ENCODE results near the gene TSPEAR. TPM values are rescaled to one million over a fixed set of nuclear protein-coding genes. Genes with fewer than 3 reads are reported as not detected.

The TSPEAR gene
- total and polyA plus RNA-seq, 3 donors from 2014 or later = 0.53 to 0.62 (median 0.55) TPM

- no peak overlapping the region for H3K4me3 ChIP-seq
- TF ChIP-seq POLR2A (IDR thresholded peaks at IDR 0.05) (no peak), CTCF (IDR thresholded peaks at IDR 0.05) (no peak)
- H3K27me3 ChIP-seq = no peaks in the 10 kb centered on the region
- WGBS, 2 donors = 88 to 90% methylated on average over 11 of the region's 11 CpGs
- H3K27ac ChIP-seq = no peak overlapping the region
- H3K9me3 ChIP-seq = no peaks in the 10 kb centered on the region
- H3K36me3 ChIP-seq (ENCODE audit: low read depth, missing control alignments) = no peaks in the 10 kb centered on the region
- intact Hi-C loops (cut with DNase I; ENCODE audit: low total_unique reads) = loop anchor here (10.0 kb wide), 1 partner anchor 283 kb away; no protein-coding TSS in a partner anchor
- DNase-seq = no peak
- H3K4me1 ChIP-seq = no peaks in the 10 kb centered on the region
Measured at GRCh38 chr21:44511219-44511937, 200.0 kb downstream of the TSPEAR start.

- no peaks in the 10 kb centered on the region for H3K36me3 ChIP-seq (ENCODE audit: low read depth, missing control alignments)
- no peak overlapping the region for H3K27ac ChIP-seq
- no peaks in the 10 kb centered on the region for H3K27me3 ChIP-seq
- peak; percentile 72 for DNase-seq
- peak overlapping the region in 1 of 2 donors; percentile 29 for H3K4me3 ChIP-seq
- H3K9me3 ChIP-seq = no peaks in the 10 kb centered on the region
- TF ChIP-seq CTCF (IDR thresholded peaks at IDR 0.05) (peak; percentile 65 to 88 (median 79)), POLR2A (IDR thresholded peaks at IDR 0.05) (no peak)
- intact Hi-C loops (cut with DNase I; ENCODE audit: low total_unique reads) = loop anchor here (10.0 kb wide), 1 partner anchor 284 kb away; no protein-coding TSS in a partner anchor
- no peaks in the 10 kb centered on the region for H3K4me1 ChIP-seq
- WGBS, 2 donors = 7 to 11% methylated on average over 10 to 36 of the region's 36 CpGs
Measured at GRCh38 chr21:44510508-44511218, 200.7 kb downstream of the TSPEAR start.

- Histone ChIP-seq H3K9me3 (no peaks in the 10 kb centered on the region), H3K27ac (no peak overlapping the region), H3K36me3 (ENCODE audit: low read depth, missing control alignments) (no peaks in the 10 kb centered on the region), H3K4me3 (peak overlapping the region in 1 of 2 donors; percentile 29), H3K27me3 (no peaks in the 10 kb centered on the region), H3K4me1 (no peaks in the 10 kb centered on the region)
- intact Hi-C loops (cut with DNase I; ENCODE audit: low total_unique reads) = loop anchor here (10.0 kb wide), 1 partner anchor 285 kb away; no protein-coding TSS in a partner anchor
- 29 to 49% methylated on average over 7 to 18 of the region's 18 CpGs for WGBS, 2 donors
- TF ChIP-seq POLR2A (IDR thresholded peaks at IDR 0.05) (no peak), CTCF (IDR thresholded peaks at IDR 0.05) (no peak)
- DNase-seq = no peak
Measured at GRCh38 chr21:44510109-44510507, 201.3 kb downstream of the TSPEAR start.

GRCh38 chr21:44509539-44509938 lies 201.8 kb downstream of the TSPEAR start:
- no peaks in the 10 kb centered on the region for H3K4me1 ChIP-seq
- intact Hi-C loops (cut with DNase I; ENCODE audit: low total_unique reads) = no loop called here
- H3K9me3 ChIP-seq = no peaks in the 10 kb centered on the region
- 75 to 77% methylated on average over 12 of the region's 12 CpGs for WGBS, 2 donors
- H3K27me3 ChIP-seq = no peaks in the 10 kb centered on the region
- TF ChIP-seq POLR2A (IDR thresholded peaks at IDR 0.05) (no peak), CTCF (IDR thresholded peaks at IDR 0.05) (no peak)
- no peak overlapping the region for H3K27ac ChIP-seq
- H3K36me3 ChIP-seq (ENCODE audit: low read depth, missing control alignments) = no peaks in the 10 kb centered on the region
- H3K4me3 ChIP-seq = no peak overlapping the region
- DNase-seq = peak; percentile 31

Measured in testis (tissue), 3 donors.